Keratinocyte (primary cell): ENCODE data around the gene SPTBN5. TPM values are rescaled to one million over a fixed set of nuclear protein-coding genes. Genes with fewer than 3 reads are reported as not detected.

Source experiments
- DNase-seq: peaks from one replicate; pipeline ENCODE4 v3.0.0-alpha.2; 2011; ENCODE audit warnings: low read depth, missing footprints, low spot score
- FAIRE-seq: peaks from 2 replicates; lab custom pipeline; 2011; peaks lifted over from hg19 to GRCh38; lab: Jason Lieb, UNC
- H2AFZ ChIP-seq: 2 replicates; pipeline ENCODE4 v1.6.0; 2012; ENCODE audit warnings: low read length, control low read depth, inconsistent platforms; ENCODE audit not compliant: control insufficient read depth
- H3K27ac ChIP-seq: 2 replicates; pipeline ENCODE4 v1.5.1; 2011; ENCODE audit warnings: low read length; ENCODE audit not compliant: control insufficient read depth, insufficient read depth
- H3K27me3 ChIP-seq: 3 replicates; pipeline ENCODE4 v1.6.0; 2011; ENCODE audit warnings: low read length; ENCODE audit not compliant: control insufficient read depth, insufficient read depth; ENCODE audit errors: extremely low read depth
- H3K36me3 ChIP-seq, 2 experiments: 2 replicates in 1 of 2; 3 replicates in 1 of 2; pipeline ENCODE4 v1.5.1; 2011; ENCODE audit warnings: low read length in 2 of 2, mild to moderate bottlenecking in 1 of 2; ENCODE audit not compliant: control insufficient read depth in 2 of 2, insufficient read depth in 2 of 2; ENCODE audit errors: extremely low read depth in 1 of 2
- H3K4me1 ChIP-seq: 3 replicates; pipeline ENCODE4 v1.5.1; 2011; ENCODE audit warnings: low read length; ENCODE audit not compliant: control insufficient read depth, insufficient read depth; ENCODE audit errors: extremely low read depth
- H3K4me2 ChIP-seq: 3 replicates; pipeline ENCODE4 v1.6.0; 2011; ENCODE audit warnings: low read depth, low read length; ENCODE audit not compliant: control insufficient read depth, insufficient read depth; ENCODE audit errors: extremely low read depth
- H3K4me3 ChIP-seq, 3 experiments: fragments of 200-600 bp in 1 of 3; sonication (generic) in 1 of 3; 2 replicates in 2 of 3; 3 replicates in 1 of 3; pipeline ENCODE4 v1.5.1; 2011 to 2016; ENCODE audit warnings: low read length in 3 of 3, mild to moderate bottlenecking in 3 of 3, control low read depth in 2 of 3, inconsistent platforms in 1 of 3, low read depth in 1 of 3, mixed read lengths in 1 of 3, mixed run types in 1 of 3, moderate library complexity in 1 of 3; ENCODE audit not compliant: control insufficient read depth in 2 of 3, insufficient read depth in 2 of 3; ENCODE audit errors: extremely low read depth in 1 of 3
- H3K79me2 ChIP-seq: 2 replicates; pipeline ENCODE4 v1.6.0; 2012; ENCODE audit warnings: low read length; ENCODE audit not compliant: control insufficient read depth, insufficient read depth
- H3K9ac ChIP-seq: 3 replicates; pipeline ENCODE4 v1.6.0; 2011; ENCODE audit warnings: low read length; ENCODE audit not compliant: control insufficient read depth, insufficient read depth; ENCODE audit errors: extremely low read depth
- H3K9me1 ChIP-seq: 3 replicates; pipeline ENCODE4 v1.6.0; 2011; ENCODE audit warnings: low read length; ENCODE audit not compliant: control insufficient read depth, insufficient read depth; ENCODE audit errors: extremely low read depth
- H3K9me3 ChIP-seq: 2 replicates; pipeline ENCODE4 v1.5.1; 2012; ENCODE audit warnings: low read depth, low read length; ENCODE audit not compliant: control insufficient read depth
- H4K20me1 ChIP-seq: 3 replicates; pipeline ENCODE4 v1.6.0; 2011; ENCODE audit warnings: low read length; ENCODE audit not compliant: control insufficient read depth, insufficient read depth; ENCODE audit errors: extremely low read depth
- CTCF ChIP-seq, 3 experiments: IDR thresholded peaks in 1 of 3; conservative IDR thresholded peaks in 1 of 3; optimal IDR thresholded peaks in 1 of 3; 2 replicates in 2 of 3; 3 replicates in 1 of 3; pipeline versions ENCODE3 to v1.5.1; 2011; ENCODE audit warnings: low read length in 3 of 3, mild to moderate bottlenecking in 3 of 3, moderate library complexity in 2 of 3, control low read depth in 1 of 3, inconsistent platforms in 1 of 3; ENCODE audit not compliant: insufficient read depth in 2 of 3; ENCODE audit errors: extremely low read depth in 1 of 3
- EZH2 ChIP-seq: IDR thresholded peaks from one replicate; pipeline ENCODE4 v1.6.1; 2012; ENCODE audit warnings: inconsistent platforms, mild to moderate bottlenecking, low read length, moderate library complexity
- dilution Hi-C: fragments of 300-500 bp; cut with MboI; formaldehyde crosslinking; loops from one replicate; pipeline ENCODE4 v1.7.0; 2020; ENCODE audit warnings: low sequenced_read_pairs; ENCODE audit not compliant: extremely low pct_ligation_motif_present
- polyA plus RNA-seq, 5 experiments: library from polyadenylated mRNA; depleted of rRNA in 3 of 5; stranded (reverse) in 3 of 5; stranded (forward) in 1 of 5; unstranded in 1 of 5; fragments of >200 nt; gene quantifications; 1 replicate in 1 of 5; 2 replicates in 3 of 5; 3 replicates in 1 of 5; pipeline versions ENCODE4 v1.2.1 to v1.2.3, GENCODE V29; 2011 to 2012; ENCODE audit warnings: missing spikeins in 2 of 5, low read depth in 1 of 5, low replicate concordance in 1 of 5

SPTBN5 gene
- polyA plus RNA-seq, 1 donor (not counting 4 experiments of a cell fraction or from before 2014, with no cell fraction given) = 0.66 TPM

DNA sequence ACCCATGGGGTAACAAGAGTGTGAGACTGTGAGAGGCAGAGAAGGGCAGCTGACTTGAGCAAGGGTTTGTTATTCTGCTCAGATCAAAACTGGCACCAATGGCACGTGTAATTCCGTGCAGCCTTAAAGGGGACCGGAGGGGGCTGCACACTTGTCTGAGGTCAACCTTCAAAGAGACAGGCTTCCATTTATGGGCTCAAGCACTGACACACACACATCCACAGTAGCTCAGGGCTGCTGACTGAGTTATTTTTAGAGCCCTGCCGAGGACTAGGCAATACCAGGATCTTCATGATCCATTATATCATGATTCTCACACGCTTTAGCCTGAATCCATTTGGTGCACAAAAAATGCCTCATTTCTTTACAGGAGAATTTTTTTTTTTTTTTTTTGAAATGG lies 20.6 kb upstream of the SPTBN5 start:
- H3K9ac ChIP-seq = no peak overlapping the region
- DNase-seq (no peak), FAIRE-seq (no peak)
- dilution Hi-C loops = no loop called here
- no peaks in the 10 kb centered on the region for H3K27me3 ChIP-seq
- no peak for TF ChIP-seq EZH2
- no peak for TF ChIP-seq CTCF (optimal IDR thresholded peaks at IDR 0.05 in 1 of 3, IDR thresholded peaks at IDR 0.05 in 1 of 3, conservative IDR thresholded peaks at IDR 0.05 in 1 of 3; ENCODE audit: extremely low read depth in 1 of 3, insufficient read depth in 2 of 3, low read length in 3 of 3)
- no peaks in the 10 kb centered on the region for H3K9me3 ChIP-seq
- peaks cover 15% of the 10 kb centered on the region for H3K4me1 ChIP-seq
- H3K27ac ChIP-seq = no peak overlapping the region
- H4K20me1 ChIP-seq = peaks cover 4% of the 10 kb centered on the region
- peaks cover 34 to 59% of the 10 kb centered on the region in 2 experiments for H3K36me3 ChIP-seq
- no peak overlapping the region for H3K4me3 ChIP-seq
- H3K4me2 ChIP-seq = no peak overlapping the region
- no peak overlapping the region for H2AFZ ChIP-seq
- no peaks in the 10 kb centered on the region for H3K9me1 ChIP-seq
- peaks cover 34% of the 10 kb centered on the region for H3K79me2 ChIP-seq

DNA sequence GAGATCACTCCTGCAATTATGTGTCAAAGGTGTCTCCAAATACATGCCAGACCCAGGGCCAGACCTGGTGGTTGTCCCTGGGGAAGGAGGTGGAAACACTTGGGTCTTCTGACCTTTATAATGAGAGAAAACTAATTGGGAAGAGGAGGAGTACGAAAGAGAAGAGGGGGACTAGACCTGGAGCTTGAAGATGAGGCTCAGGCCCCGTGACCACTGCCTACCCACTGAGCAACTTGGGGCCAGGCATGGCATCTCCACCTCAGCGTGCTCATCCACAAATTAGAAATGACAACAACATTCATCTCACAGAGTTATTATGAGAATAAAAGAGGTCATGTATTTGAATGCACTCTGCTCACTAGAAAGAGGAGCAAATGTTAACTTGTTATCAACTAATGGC lies 19.4 kb upstream of the SPTBN5 start:
- Histone ChIP-seq H2AFZ (no peak overlapping the region), H3K27me3 (no peaks in the 10 kb centered on the region), H3K9me3 (no peaks in the 10 kb centered on the region), H3K36me3 (peaks cover 39 to 60% of the 10 kb centered on the region in 2 experiments), H4K20me1 (peaks cover 4% of the 10 kb centered on the region), H3K4me2 (no peak overlapping the region), H3K4me3 (no peak overlapping the region), H3K79me2 (peaks cover 34% of the 10 kb centered on the region), H3K27ac (no peak overlapping the region), H3K9me1 (no peaks in the 10 kb centered on the region), H3K4me1 (peaks cover 11% of the 10 kb centered on the region), H3K9ac (no peak overlapping the region)
- no peak for TF ChIP-seq CTCF (optimal IDR thresholded peaks at IDR 0.05 in 1 of 3, IDR thresholded peaks at IDR 0.05 in 1 of 3, conservative IDR thresholded peaks at IDR 0.05 in 1 of 3; ENCODE audit: extremely low read depth in 1 of 3, insufficient read depth in 2 of 3, low read length in 3 of 3)
- TF ChIP-seq EZH2 = no peak
- dilution Hi-C loops = no loop called here
- FAIRE-seq (no peak), DNase-seq (no peak)
